PFSK-1 (cell line): Measurements from ENCODE around the gene WBP4.

ENCODE experiments used
- FOXP2 ChIP-seq: optimal IDR thresholded peaks from 2 replicates; pipeline ENCODE3; 2011; ENCODE audit warnings: borderline replicate concordance, control low read depth, inconsistent platforms; ENCODE audit not compliant: insufficient read depth; ENCODE audit errors: extremely low read length, extremely low read depth
- POLR2AphosphoS5 ChIP-seq: IDR thresholded peaks from 2 replicates; pipeline ENCODE4 v1.6.1; 2012; ENCODE audit warnings: low read depth, mild to moderate bottlenecking, control low read depth, low read length, moderate library complexity
- SIN3A ChIP-seq: IDR thresholded peaks from 2 replicates; pipeline ENCODE4 v1.6.1; 2012; ENCODE audit warnings: mild to moderate bottlenecking, low read length, moderate library complexity, borderline replicate concordance; ENCODE audit not compliant: insufficient read depth
- TAF1 ChIP-seq: IDR thresholded peaks from 2 replicates; pipeline ENCODE4 v1.6.1; 2012; ENCODE audit warnings: low read length, control low read depth, borderline replicate concordance; ENCODE audit not compliant: insufficient read depth
- TF ChIP-seq, protein P1 (sequence below), 2 experiments: IDR thresholded peaks; 2 replicates each; pipeline versions ENCODE4 v1.6.1 to v1.8.0; 2011 to 2012; ENCODE audit warnings: low read depth in 2 of 2, low read length in 2 of 2, control low read depth in 1 of 2, inconsistent platforms in 1 of 2, mild to moderate bottlenecking in 1 of 2, moderate library complexity in 1 of 2; ENCODE audit not compliant: insufficient read depth in 1 of 2

WBP4 gene

DNA sequence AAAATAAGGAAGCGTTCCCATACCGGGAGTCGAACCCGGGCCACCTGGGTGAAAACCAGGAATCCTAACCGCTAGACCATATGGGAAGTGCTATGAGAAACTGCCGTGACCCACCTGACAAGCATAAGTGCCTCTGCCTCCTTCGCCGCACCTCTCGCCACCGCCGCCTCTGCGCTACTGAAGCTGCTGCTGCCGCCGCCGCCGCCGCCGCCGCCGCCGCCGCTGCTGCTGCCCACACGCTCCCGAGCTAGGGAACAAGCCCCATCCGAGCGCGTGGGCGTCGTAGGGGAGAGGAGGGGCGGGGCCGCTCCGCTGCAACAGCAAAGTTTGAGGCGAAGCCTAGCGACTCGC lies 610 bp upstream of the WBP4 start:
- TF ChIP-seq POLR2AphosphoS5, result no peak
- no peak for TF ChIP-seq SIN3A
- no peak for TF ChIP-seq FOXP2
- TF ChIP-seq, protein P1, sequence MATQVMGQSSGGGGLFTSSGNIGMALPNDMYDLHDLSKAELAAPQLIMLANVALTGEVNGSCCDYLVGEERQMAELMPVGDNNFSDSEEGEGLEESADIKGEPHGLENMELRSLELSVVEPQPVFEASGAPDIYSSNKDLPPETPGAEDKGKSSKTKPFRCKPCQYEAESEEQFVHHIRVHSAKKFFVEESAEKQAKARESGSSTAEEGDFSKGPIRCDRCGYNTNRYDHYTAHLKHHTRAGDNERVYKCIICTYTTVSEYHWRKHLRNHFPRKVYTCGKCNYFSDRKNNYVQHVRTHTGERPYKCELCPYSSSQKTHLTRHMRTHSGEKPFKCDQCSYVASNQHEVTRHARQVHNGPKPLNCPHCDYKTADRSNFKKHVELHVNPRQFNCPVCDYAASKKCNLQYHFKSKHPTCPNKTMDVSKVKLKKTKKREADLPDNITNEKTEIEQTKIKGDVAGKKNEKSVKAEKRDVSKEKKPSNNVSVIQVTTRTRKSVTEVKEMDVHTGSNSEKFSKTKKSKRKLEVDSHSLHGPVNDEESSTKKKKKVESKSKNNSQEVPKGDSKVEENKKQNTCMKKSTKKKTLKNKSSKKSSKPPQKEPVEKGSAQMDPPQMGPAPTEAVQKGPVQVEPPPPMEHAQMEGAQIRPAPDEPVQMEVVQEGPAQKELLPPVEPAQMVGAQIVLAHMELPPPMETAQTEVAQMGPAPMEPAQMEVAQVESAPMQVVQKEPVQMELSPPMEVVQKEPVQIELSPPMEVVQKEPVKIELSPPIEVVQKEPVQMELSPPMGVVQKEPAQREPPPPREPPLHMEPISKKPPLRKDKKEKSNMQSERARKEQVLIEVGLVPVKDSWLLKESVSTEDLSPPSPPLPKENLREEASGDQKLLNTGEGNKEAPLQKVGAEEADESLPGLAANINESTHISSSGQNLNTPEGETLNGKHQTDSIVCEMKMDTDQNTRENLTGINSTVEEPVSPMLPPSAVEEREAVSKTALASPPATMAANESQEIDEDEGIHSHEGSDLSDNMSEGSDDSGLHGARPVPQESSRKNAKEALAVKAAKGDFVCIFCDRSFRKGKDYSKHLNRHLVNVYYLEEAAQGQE (IDR thresholded peaks at IDR 0.05; ENCODE audit: insufficient read depth in 1 of 2, low read depth in 2 of 2, low read length in 2 of 2), result no peak
- no peak for TF ChIP-seq TAF1

DNA sequence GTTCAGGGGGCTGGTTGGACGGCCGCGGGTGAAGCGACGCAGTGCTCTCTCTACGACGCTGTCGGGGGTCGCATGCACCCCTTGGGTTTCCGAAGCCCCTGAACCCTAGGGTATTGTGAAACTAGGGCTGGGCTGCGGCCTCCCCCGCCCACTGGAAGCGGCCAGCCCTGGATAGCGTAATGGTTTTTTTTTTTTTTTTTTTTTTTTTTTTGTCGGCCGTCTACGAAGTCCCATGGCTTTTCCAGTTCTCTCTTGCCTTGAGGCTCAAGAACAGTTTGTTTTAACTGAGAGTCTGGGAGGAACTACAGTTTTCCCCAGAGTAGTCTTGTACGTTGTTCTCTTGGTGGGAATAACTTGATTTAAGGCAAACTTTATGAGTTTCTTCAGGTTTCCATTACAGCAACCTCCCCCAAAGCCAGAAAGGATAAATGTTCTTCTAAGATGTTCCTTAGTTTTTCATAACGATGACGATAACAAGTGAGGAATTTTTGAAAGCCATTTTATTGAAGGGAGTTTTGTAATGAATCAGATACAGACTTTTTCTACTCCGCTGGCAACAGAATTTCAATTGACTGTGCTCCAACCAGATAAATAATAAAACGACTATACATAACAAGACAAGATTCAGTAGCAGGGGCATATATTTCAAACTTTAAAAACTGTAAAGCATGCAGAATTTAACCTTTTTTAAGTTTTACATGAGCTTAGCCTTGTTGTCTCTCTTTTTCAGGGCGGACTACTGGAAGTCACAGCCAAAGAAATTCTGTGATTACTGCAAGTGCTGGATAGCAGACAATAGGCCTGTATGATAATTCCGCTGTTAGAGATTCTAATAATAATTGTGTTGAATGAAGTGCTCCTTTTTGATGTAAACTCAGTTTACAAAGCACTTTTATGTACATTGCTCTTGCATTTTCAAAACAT lies 867 bp downstream of the WBP4 start:
- TF ChIP-seq FOXP2 (no peak), POLR2AphosphoS5 (no peak; the same call in 1 of the 2 replicates), TAF1 (no peak), SIN3A (no peak)
- TF ChIP-seq, protein P1 (IDR thresholded peaks at IDR 0.05; ENCODE audit: insufficient read depth in 1 of 2, low read depth in 2 of 2, low read length in 2 of 2), result no peak

DNA sequence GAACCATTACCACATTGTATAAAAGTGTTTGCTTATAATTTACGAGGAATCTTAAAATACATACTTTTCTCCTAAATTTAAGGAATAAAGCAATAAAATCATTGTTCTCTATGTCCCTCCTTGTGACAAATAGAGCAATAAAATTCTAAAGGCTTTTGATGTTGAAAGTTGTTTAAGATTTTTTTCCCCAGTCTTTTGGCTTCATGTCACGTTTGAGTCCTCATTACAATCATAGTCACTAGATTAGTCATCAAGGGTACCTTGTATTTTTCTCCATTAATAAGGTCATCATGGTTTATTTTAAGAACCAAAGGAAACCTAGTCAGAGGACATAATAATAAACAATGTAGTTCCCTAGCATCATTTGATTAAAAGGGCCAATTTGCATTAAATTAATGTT lies 3.2 kb downstream of the WBP4 start:
- TF ChIP-seq, protein P1 (IDR thresholded peaks at IDR 0.05; ENCODE audit: insufficient read depth in 1 of 2, low read depth in 2 of 2, low read length in 2 of 2), result no peak
- TF ChIP-seq SIN3A (no peak), POLR2AphosphoS5 (no peak), FOXP2 (no peak), TAF1 (no peak)

DNA sequence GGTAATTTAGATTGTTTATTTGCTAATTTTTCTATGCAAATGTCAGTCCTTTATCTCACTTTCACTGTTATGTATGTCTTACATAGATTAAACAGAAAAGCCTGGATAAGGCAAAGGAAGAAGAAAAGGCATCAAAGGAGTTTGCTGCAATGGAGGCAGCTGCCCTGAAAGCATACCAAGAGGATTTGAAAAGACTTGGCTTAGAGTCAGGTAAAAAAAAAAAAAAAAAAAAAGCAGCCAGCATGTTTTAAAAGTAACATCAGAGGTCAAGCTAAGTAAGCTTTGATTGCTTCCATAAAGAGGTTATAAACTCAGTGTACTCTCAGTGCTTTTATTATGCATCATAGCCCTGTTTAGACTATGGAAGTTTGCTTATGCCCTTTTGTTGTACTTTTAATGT lies 3.8 kb downstream of the WBP4 start:
- TF ChIP-seq, protein P1 (IDR thresholded peaks at IDR 0.05; ENCODE audit: insufficient read depth in 1 of 2, low read depth in 2 of 2, low read length in 2 of 2), result no peak
- TF ChIP-seq FOXP2 (no peak), POLR2AphosphoS5 (no peak), SIN3A (no peak), TAF1 (no peak)

DNA sequence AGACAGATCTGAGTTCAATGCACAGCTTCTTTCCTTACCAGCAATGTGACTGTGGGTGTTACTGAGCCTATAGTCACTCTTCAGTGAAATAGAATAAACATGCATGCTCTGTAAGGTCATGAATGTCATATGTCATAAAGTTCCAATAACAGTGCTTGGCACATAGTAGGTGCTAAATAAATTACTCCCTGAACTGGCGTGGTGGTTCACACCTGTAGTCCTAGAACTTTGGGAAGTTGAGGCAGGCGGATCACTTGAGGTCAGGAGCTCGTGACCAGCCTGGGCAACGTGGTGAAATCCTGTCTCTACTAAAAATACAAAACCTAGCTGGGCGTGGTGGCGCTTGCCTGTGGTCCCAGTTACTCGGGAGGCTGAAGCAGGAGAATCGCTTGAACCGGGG lies 13.2 kb downstream of the WBP4 start:
- TF ChIP-seq TAF1 (no peak), POLR2AphosphoS5 (no peak), FOXP2 (no peak), SIN3A (no peak)
- TF ChIP-seq, protein P1 (IDR thresholded peaks at IDR 0.05; ENCODE audit: insufficient read depth in 1 of 2, low read depth in 2 of 2, low read length in 2 of 2), result no peak
